Measurements from ENCODE around the gene HERC4. TPM values are rescaled to one million over a fixed set of nuclear protein-coding genes. Genes with fewer than 3 reads are reported as not detected.
"Not testable (repeated sequence)": the region's sequence is repeated elsewhere in the genome, so short reads cannot be mapped to it uniquely, and the experiment has no call there.

HERC4 gene
- total RNA-seq, 1 donor from 2014 or later = 63.6 TPM

DNA sequence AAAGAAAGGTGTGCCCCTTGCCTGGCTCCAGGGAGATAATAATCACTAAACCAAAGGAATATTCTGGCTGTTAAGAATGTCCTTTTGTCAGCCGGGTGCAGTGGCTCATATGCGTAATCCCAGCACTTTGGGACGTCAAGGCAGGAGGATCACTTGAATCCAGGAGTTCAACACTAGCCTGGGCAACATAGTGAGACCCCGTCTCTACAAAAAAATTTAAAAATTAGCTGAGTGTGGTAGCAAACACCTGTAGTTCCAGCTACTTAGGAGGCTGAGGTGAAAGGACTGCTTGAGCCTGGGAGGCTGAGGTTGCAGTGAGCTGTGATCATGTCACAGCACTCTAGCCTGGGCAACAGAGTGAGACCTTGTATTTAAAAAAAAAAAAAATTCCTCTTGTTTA is 74.1 kb downstream of the HERC4 start:
- H3K4me1 ChIP-seq = no peaks in the 10 kb centered on the region
- peaks cover 46% of the 10 kb centered on the region for H3K36me3 ChIP-seq
- DNase-seq = no peak
- TF ChIP-seq, protein P1, sequence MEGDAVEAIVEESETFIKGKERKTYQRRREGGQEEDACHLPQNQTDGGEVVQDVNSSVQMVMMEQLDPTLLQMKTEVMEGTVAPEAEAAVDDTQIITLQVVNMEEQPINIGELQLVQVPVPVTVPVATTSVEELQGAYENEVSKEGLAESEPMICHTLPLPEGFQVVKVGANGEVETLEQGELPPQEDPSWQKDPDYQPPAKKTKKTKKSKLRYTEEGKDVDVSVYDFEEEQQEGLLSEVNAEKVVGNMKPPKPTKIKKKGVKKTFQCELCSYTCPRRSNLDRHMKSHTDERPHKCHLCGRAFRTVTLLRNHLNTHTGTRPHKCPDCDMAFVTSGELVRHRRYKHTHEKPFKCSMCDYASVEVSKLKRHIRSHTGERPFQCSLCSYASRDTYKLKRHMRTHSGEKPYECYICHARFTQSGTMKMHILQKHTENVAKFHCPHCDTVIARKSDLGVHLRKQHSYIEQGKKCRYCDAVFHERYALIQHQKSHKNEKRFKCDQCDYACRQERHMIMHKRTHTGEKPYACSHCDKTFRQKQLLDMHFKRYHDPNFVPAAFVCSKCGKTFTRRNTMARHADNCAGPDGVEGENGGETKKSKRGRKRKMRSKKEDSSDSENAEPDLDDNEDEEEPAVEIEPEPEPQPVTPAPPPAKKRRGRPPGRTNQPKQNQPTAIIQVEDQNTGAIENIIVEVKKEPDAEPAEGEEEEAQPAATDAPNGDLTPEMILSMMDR (IDR thresholded peaks at IDR 0.05) = no peak
- no peak for ATAC-seq
- H3K4me3 ChIP-seq = no peak overlapping the region
- no peak overlapping the region for H3K27ac ChIP-seq
- no peaks in the 10 kb centered on the region for H3K9me3 ChIP-seq
- intact Hi-C loops (cut with DNase I) = no loop called here
- no peaks in the 10 kb centered on the region for H3K27me3 ChIP-seq (ENCODE audit: low read depth)

DNA sequence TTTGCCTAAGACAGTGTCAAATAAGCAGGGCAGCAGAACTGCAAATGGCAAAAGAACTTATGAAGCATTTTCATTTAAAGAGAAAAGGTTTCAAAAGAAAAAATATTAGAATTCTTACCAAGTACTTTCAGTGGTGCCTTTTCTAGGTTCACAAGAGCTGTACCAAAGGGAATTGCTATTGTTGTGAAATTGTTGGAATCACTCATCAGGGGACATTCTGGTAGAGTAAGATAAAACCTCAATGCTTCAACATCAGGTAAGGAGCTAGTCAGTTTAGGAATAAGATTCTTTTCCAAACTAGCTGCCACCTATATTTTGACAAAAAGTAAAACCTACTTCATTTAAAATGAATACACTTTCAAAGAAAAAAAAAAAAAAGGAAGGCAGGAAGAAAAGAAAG is 85.0 kb downstream of the HERC4 start:
- TF ChIP-seq, protein P1 (IDR thresholded peaks at IDR 0.05) = no peak

DNA sequence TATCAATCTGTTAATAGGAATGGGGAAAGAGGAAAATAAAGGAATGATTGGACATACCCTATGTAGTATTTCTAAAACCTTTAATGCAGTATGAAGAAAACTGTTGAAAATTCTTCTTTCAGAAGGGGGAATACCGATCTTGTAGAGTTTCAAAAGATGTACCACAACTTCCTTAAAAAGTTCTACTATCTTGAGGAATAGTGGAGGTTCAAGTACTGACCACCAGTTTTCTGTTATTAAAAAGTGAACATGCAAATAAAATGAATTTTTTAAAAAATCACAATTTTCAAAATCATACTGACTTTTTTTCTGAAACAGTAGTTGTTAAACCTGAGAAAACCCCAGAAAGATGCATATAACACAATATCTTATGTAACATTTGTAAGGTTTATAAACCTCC is 86.5 kb downstream of the HERC4 start:
- H3K27ac ChIP-seq = no peak overlapping the region
- TF ChIP-seq, protein P1 (IDR thresholded peaks at IDR 0.05) = no peak
- peaks cover 80% of the 10 kb centered on the region for H3K36me3 ChIP-seq
- ATAC-seq (no peak), DNase-seq (no peak)
- no peak overlapping the region for H3K4me3 ChIP-seq
- no peaks in the 10 kb centered on the region for H3K4me1 ChIP-seq
- no peaks in the 10 kb centered on the region for H3K9me3 ChIP-seq
- intact Hi-C loops (cut with DNase I) = no loop called here
- H3K27me3 ChIP-seq (ENCODE audit: low read depth) = no peaks in the 10 kb centered on the region

More for the DNA sequence above, 85.0 kb downstream of the HERC4 start:
- H3K4me1 ChIP-seq = no peaks in the 10 kb centered on the region
- no peaks in the 10 kb centered on the region for H3K27me3 ChIP-seq (ENCODE audit: low read depth)
- intact Hi-C loops (cut with DNase I) = no loop called here
- DNase-seq = no peak
- ATAC-seq = no peak
- no peak overlapping the region for H3K27ac ChIP-seq
- no peaks in the 10 kb centered on the region for H3K9me3 ChIP-seq
- no peak overlapping the region for H3K4me3 ChIP-seq
- H3K36me3 ChIP-seq = peaks cover 73% of the 10 kb centered on the region

DNA sequence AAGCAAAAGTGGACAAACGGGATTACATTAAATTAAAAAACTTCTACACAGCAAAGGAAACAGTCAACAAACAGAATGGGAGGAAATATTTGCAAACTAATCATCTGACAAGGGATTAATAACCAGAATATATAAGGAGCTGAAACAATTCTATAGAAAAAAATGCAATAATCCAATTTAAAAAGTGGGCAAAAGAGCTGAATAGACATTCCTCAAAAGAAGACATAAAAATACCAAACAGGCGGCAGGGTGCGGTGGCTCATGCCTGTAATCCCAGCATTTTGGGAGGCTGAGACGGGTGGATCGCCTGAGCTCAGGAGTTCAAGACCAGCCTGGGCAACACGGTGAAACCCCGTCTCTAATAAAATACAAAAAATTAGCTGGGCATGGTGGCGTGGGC is 92.5 kb downstream of the HERC4 start:
- H3K36me3 ChIP-seq = peaks cover 79% of the 10 kb centered on the region
- ATAC-seq; H3K27me3 ChIP-seq (ENCODE audit: low read depth); H3K27ac ChIP-seq; H3K4me1 ChIP-seq; H3K4me3 ChIP-seq; DNase-seq; H3K9me3 ChIP-seq; intact Hi-C loops (cut with DNase I): not testable (repeated sequence)

DNA sequence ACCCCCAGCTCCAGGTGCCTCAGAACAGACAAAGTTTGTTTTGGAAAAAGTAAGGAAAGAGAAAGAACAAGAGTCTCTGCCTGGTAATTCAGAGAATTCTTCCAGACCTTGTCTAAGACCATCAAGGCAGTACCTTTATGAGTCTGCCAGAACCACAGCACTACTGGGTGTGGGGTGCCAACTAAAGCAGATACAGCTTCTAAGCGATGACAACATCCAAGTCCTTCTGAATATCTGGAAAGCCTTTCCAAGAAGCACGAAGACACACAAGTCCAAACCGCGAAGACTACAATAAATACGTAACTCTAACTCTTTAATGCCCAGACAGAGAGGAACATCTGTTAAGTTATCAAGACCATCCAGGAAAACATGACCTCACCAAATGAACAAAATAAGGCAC is 96.3 kb downstream of the HERC4 start:
- Histone ChIP-seq H3K27ac (no peak overlapping the region), H3K36me3 (peaks cover 69% of the 10 kb centered on the region), H3K4me1 (no peaks in the 10 kb centered on the region), H3K9me3 (no peaks in the 10 kb centered on the region), H3K4me3 (no peak overlapping the region), H3K27me3 (ENCODE audit: low read depth) (no peaks in the 10 kb centered on the region)
- intact Hi-C loops (cut with DNase I) = no loop called here
- DNase-seq = no peak
- TF ChIP-seq, protein P1 (IDR thresholded peaks at IDR 0.05) = no peak
- ATAC-seq = no peak

DNA sequence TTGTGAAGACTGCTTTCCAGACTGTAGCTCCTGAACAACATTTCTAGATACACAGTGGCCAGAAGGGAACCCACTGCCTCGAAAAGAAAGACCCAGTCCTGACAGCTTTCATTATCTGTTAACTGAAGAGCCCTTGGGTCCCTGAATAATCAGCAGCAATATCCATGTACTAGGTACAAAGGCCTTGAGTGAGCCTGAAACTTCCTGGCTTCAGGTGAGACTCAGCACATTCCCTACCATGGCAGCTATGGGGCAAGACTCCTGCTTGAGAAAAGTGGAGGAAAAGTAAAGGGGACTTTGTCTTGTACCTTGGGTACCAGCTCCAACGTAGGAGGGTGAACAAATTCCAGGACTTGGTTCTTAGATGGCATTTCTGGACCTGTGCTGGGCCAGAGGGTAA is 97.8 kb downstream of the HERC4 start:
- H3K36me3 ChIP-seq = peaks cover 57% of the 10 kb centered on the region
- intact Hi-C loops (cut with DNase I) = no loop called here

More for the DNA sequence above, 97.8 kb downstream of the HERC4 start:
- no peaks in the 10 kb centered on the region for H3K4me1 ChIP-seq
- TF ChIP-seq, protein P1 (IDR thresholded peaks at IDR 0.05) = no peak
- DNase-seq (no peak), ATAC-seq (peak in 1 of 2 donors; percentile 27)
- H3K4me3 ChIP-seq = no peak overlapping the region
- H3K27me3 ChIP-seq (ENCODE audit: low read depth) = no peaks in the 10 kb centered on the region
- H3K27ac ChIP-seq = no peak overlapping the region
- no peaks in the 10 kb centered on the region for H3K9me3 ChIP-seq

Measured in lower lobe of right lung (tissue), 2 donors.